Heart right ventricle (tissue), 16 donors: Measurements from ENCODE around the gene LGALS1. TPM values are rescaled to one million over a fixed set of nuclear protein-coding genes. Genes with fewer than 3 reads are reported as not detected.
A peak's percentile ranks its signal among the peaks of the same experiment; 100 is the strongest.

Experiments used
- ATAC-seq, 8 donors: fragments of 200-7000 bp; cut with Tn5 transposase; one replicate each; pipeline ENCODE4 v1.9.1; 2020; ENCODE audit warnings: mild to moderate bottlenecking in 8 of 8, moderate library complexity in 8 of 8, moderate number of reproducible peaks in 1 of 8
- DNase-seq, 2 donors: peaks; one replicate each; pipeline ENCODE4 v3.0.0-alpha.2; 2020
- H3K27ac ChIP-seq, 10 donors: fragments of 200-600 bp; sonication (generic) in 2 of 10; one replicate each; pipeline versions ENCODE4 v1.5.0 to v1.8.0; 2020 to 2022; ENCODE audit warnings: mild to moderate bottlenecking in 3 of 10
- H3K27me3 ChIP-seq, 7 donors: fragments of 200-600 bp; one replicate each; pipeline ENCODE4 v1.8.0; 2021 to 2022; ENCODE audit warnings: mild to moderate bottlenecking in 2 of 7
- H3K36me3 ChIP-seq, 9 donors: fragments of 200-600 bp; sonication (generic) in 1 of 9; one replicate each; pipeline versions ENCODE4 v1.5.0 to v1.8.0; 2020 to 2022; ENCODE audit warnings: mild to moderate bottlenecking in 2 of 9
- H3K4me1 ChIP-seq, 9 donors: fragments of 200-600 bp; sonication (generic) in 1 of 9; one replicate each; pipeline versions ENCODE4 v1.5.0 to v1.8.0; 2020 to 2022; ENCODE audit warnings: mild to moderate bottlenecking in 4 of 9
- H3K4me3 ChIP-seq, 10 donors: fragments of 200-600 bp; sonication (generic) in 2 of 10; one replicate each; pipeline versions ENCODE4 v1.5.0 to v1.8.0; 2020 to 2022; ENCODE audit warnings: mild to moderate bottlenecking in 7 of 10, moderate library complexity in 2 of 10
- H3K9me3 ChIP-seq, 11 donors: fragments of 200-600 bp in 10 of 11; sonication (generic) in 2 of 11; one replicate each; pipeline versions ENCODE4 v1.5.0 to v1.8.0; 2013 to 2022; ENCODE audit warnings: mild to moderate bottlenecking in 2 of 11, control low read depth in 1 of 11, moderate library complexity in 1 of 11
- WGBS, 2 donors: extraction: QIAGEN DNeasy Blood & Tissue Kit; methylation state at CpG; one replicate each; pipeline ENCODE4 v1.1.7; 2013; ENCODE audit warnings: inconsistent platforms in 1 of 2; 5-methylcytosine and 5-hydroxymethylcytosine counted together
- intact Hi-C, 10 donors: fragments of 100-400 bp; cut with DNase I; formaldehyde crosslinking; loops; one replicate each; pipeline versions ENCODE4 v1.11.1 to v1.14.2; 2022
- polyA plus RNA-seq, 2 donors: library from polyadenylated mRNA; stranded (reverse); fragments of 200-250 nt; gene quantifications; one replicate each; pipeline ENCODE4 v1.2.3, GENCODE V29; 2013
- total RNA-seq, 10 donors: library from RNA; stranded (reverse); fragmentation: NEBNext Ultra II Directional in 3 of 10; extraction: Animal tissue kit (Norgen Biotek cat#: 25700) in 3 of 10; gene quantifications; one replicate each; pipeline versions ENCODE4 v1.2.1 to v1.2.4, GENCODE V29; 2021 to 2023
- TF ChIP-seq, protein P1 (sequence below), 9 donors: fragments of 200-600 bp; sonication (generic) in 2 of 9; IDR thresholded peaks; one replicate each; pipeline versions ENCODE4 v1.5.0 to v1.8.0; 2021 to 2022; ENCODE audit warnings: antibody characterized with exemption in 9 of 9, mild to moderate bottlenecking in 5 of 9, moderate library complexity in 1 of 9
- donor health status: Arrhythmogenic right ventricular cardiomyopathy.
- donor health status: ischemic (EF 13 %, LVEDD 7.1; RV severe dilation, severe dysfunction).
- donor health status: healthy with polysubstance abuse.
- donor health status: DM: no; HTN: yes; CAD: no.
- donor health status: DM: no; HTN: no; CAD: no.
- donor health status: ischemic (EF 25% LVEDD 6.9; RV normal size, moderate dysfunction).
- donor health status: ischemic (EF 25% LVEDD 5.7; RV mildly dilated, moderate dysfunction).
- donor health status: healthy.
- donor health status: DM: yes; HTN: yes; CAD: no.
- donor health status: Ischemic cardiomyopathy.
- donor health status: ischemic (EF 35%, LVEDD 5.7; RV mildly dilated, moderate dysfunction).
- donor health status: nonischemic (EF 11% LVEDD 7.7; RV severe dilation, severe dysfunction).
- donor health status: DM: yes; HTN: yes; CAD: no.
- donor health status: PGD.
- donor health status: ischemic (EF 29% LVEDD 5.4; RV normal size, mild dysfunction).
- donor health status: nonischemic (EF 23%, LVEDD 6.1; RV moderate dilation, normal function).

Gene LGALS1
- total and polyA plus RNA-seq, 12 donors = 651 to 4,200 (median 803) TPM

DNA sequence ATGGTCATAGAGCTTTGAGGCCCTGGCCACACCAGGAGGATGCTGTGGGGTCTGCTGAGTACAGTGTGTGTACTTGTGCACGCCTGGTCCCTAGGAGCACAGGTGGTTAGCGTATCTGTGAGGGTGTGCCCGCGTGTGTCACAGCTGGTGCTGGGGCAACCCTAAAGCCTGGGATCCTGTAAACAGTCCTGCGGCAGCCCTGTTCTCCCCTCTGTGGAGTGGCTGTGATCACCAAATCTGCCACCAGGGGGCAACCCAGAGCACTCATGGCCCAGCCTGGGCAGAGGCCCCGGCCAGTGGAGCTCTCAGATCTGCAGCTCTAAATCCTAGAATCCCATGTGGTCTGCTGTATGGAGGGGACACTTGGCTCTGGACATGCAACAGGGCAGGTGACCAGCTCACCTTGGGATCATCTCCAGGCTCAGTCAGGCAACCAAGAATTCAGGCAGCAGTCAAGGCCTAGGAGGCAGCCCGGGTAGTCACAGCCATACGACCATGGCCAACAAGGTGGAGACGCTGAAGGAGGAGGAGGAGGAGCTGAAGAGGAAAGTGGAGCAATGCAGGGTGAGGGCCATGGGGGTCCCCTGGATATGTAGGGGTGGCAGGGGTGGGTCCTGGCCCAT lies 32.1 kb upstream of the LGALS1 start:
- 35 to 37% methylated on average over 9 of the region's 9 CpGs for WGBS, 2 donors
- peaks cover 0 to 68% (median 0%) of the 10 kb centered on the region in 9 donors for H3K36me3 ChIP-seq
- peaks cover 0 to 44% (median 19%) of the 10 kb centered on the region in 9 donors for H3K4me1 ChIP-seq
- intact Hi-C loops = loop anchor here (1.0 to 10.0 kb wide), 7 partner anchors 37 to 151 kb away; no protein-coding TSS in a partner anchor
- TF ChIP-seq, protein P1, sequence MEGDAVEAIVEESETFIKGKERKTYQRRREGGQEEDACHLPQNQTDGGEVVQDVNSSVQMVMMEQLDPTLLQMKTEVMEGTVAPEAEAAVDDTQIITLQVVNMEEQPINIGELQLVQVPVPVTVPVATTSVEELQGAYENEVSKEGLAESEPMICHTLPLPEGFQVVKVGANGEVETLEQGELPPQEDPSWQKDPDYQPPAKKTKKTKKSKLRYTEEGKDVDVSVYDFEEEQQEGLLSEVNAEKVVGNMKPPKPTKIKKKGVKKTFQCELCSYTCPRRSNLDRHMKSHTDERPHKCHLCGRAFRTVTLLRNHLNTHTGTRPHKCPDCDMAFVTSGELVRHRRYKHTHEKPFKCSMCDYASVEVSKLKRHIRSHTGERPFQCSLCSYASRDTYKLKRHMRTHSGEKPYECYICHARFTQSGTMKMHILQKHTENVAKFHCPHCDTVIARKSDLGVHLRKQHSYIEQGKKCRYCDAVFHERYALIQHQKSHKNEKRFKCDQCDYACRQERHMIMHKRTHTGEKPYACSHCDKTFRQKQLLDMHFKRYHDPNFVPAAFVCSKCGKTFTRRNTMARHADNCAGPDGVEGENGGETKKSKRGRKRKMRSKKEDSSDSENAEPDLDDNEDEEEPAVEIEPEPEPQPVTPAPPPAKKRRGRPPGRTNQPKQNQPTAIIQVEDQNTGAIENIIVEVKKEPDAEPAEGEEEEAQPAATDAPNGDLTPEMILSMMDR (IDR thresholded peaks at IDR 0.05) = peak; percentile 91 to 97 (median 95)
- DNase-seq (peak; percentile 86 to 90), ATAC-seq (peak; percentile 76 to 93 (median 86))
- H3K4me3 ChIP-seq = no peak overlapping the region
- H3K9me3 ChIP-seq = no peaks in the 10 kb centered on the region
- no peak overlapping the region for H3K27ac ChIP-seq
- peaks cover 0 to 12% (median 0%) of the 10 kb centered on the region in 7 donors for H3K27me3 ChIP-seq

DNA sequence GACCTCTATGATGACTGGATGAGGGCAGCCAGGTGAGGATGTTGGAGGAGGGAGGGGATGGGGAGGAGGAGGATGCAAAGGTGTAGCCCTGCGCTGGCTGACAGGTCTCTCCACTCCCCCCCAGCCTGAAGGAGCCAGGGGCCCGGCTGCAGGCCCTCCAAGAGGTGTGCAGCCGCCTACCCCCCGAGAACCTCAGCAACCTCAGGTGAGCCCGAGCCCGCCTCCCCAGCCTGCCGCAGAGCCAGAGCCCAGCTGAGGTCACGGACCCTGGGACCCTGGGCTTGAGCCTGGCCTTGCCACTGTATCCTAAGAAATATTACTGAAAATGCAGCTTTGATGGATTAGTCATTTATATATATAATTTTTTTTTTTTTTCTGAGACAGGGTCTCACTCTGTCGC lies 28.1 kb upstream of the LGALS1 start:
- TF ChIP-seq, protein P1 (IDR thresholded peaks at IDR 0.05) = no peak
- DNase-seq (no peak), ATAC-seq (no peak)
- Histone ChIP-seq H3K27ac (no peak overlapping the region), H3K4me1 (peaks cover 0 to 14% (median 0%) of the 10 kb centered on the region in 9 donors), H3K4me3 (no peak overlapping the region), H3K9me3 (no peaks in the 10 kb centered on the region), H3K27me3 (no peaks in the 10 kb centered on the region), H3K36me3 (peaks cover 0 to 98% (median 0%) of the 10 kb centered on the region in 9 donors)
- 93 to 99% methylated on average over 9 of the region's 9 CpGs for WGBS, 2 donors
- intact Hi-C loops = loop anchor here in 4 of 10 donors (10.0 kb wide), 2 partner anchors 77 to 147 kb away; no protein-coding TSS in a partner anchor

DNA sequence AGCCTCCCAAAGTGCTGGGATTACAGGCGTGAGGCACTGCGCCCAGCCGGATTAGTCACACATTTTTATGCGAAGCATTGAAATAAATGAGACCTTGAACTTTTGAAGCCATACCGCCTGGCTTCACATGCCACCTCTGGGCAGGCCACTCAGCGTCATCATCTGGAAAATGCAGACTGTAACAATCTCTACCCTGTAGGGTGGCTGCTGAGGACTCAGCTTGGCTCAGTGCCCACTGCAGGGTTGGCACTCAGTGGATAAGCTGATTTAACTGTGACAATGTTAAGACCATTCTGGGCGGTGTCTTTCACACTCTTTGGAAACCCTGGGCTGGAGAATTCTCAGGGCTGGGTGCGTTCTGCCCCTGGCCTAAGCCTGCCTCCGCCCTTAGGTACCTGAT lies 27.5 kb upstream of the LGALS1 start:
- TF ChIP-seq, protein P1 (IDR thresholded peaks at IDR 0.05) = no peak

DNA sequence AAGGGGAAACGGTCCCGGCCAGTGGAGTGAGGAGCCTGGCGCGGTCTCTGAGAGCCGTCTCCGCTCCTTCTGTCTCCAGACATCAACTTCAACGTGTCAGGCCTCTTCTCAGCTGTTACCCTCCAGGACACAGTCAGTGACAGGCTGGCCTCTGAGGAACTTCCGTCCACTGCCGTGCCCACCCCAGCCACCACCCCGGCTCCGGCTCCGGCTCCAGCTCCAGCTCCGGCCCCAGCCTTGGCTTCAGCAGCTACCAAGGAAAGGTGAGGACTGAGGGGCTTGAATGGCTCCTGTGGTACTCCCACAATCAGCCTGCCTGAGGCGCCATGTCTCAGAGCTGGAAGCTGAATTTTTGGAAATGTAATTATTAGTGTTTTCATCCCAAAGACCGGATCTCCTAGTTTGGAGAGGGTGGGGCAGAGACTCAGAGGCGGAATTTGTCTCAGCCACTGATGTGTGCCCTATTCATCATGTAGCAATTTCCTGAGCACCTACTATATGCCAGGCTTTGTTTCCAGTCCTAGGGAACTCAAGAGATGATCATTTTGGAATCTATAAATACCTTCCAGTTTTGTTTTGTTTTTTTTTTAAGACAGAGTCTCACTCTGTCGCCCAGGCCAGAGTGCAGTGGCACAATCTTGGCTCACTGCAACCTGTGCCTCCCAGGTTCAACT lies 24.8 kb upstream of the LGALS1 start:
- DNase-seq = no peak
- Histone ChIP-seq H3K4me3 (no peak overlapping the region), H3K9me3 (no peaks in the 10 kb centered on the region), H3K4me1 (peaks cover 0 to 3% (median 0%) of the 10 kb centered on the region in 9 donors), H3K36me3 (peaks cover 0 to 94% (median 0%) of the 10 kb centered on the region in 9 donors), H3K27me3 (no peaks in the 10 kb centered on the region), H3K27ac (no peak overlapping the region)
- ATAC-seq = no peak
- TF ChIP-seq, protein P1 (IDR thresholded peaks at IDR 0.05) = no peak
- intact Hi-C loops = no loop called here
- 94% methylated on average over 17 of the region's 17 CpGs for WGBS, 2 donors

More for the DNA sequence above, 27.5 kb upstream of the LGALS1 start:
- H3K27me3 ChIP-seq = no peaks in the 10 kb centered on the region
- no peak for ATAC-seq
- H3K9me3 ChIP-seq = no peaks in the 10 kb centered on the region
- H3K4me1 ChIP-seq = peaks cover 0 to 10% (median 0%) of the 10 kb centered on the region in 9 donors
- H3K4me3 ChIP-seq = no peak overlapping the region
- peaks cover 0 to 98% (median 0%) of the 10 kb centered on the region in 9 donors for H3K36me3 ChIP-seq
- intact Hi-C loops = loop anchor here in 4 of 10 donors (10.0 kb wide), 2 partner anchors 77 to 147 kb away; no protein-coding TSS in a partner anchor
- H3K27ac ChIP-seq = no peak overlapping the region
- no peak for DNase-seq
- 88 to 90% methylated on average over 9 of the region's 9 CpGs for WGBS, 2 donors
